ENCODE measurements around the gene PPTC7.
A peak's percentile ranks its signal among the peaks of the same experiment; 100 is the strongest.

PPTC7 gene

GRCh38 chr12:110513842-110514241 is 69.3 kb downstream of the PPTC7 start:
- DNase-seq: no peak
- no peak overlapping the region for H3K27ac ChIP-seq
- in situ Hi-C loops (cut with HindIII; ENCODE audit: low pct_ligation_motif_present, low sequenced_read_pairs): loop anchor here (25.0 kb wide), 1 partner anchor 98 kb away; the partner anchor contains the start of gene TCTN1
- TF ChIP-seq CTCF (IDR thresholded peaks at IDR 0.05; ENCODE audit: low read depth, low read length, missing control alignments): no peak
- no peaks in the 10 kb centered on the region for H3K27me3 ChIP-seq (replicated peaks)
- H3K36me3 ChIP-seq (replicated peaks): no peaks in the 10 kb centered on the region
- H3K4me3 ChIP-seq (ENCODE audit: low read depth, low read length): no peak overlapping the region

- Histone ChIP-seq H3K4me3 (ENCODE audit: low read depth, low read length) (no peak overlapping the region), H3K27ac (no peak overlapping the region), H3K27me3 (replicated peaks) (no peaks in the 10 kb centered on the region), H3K36me3 (replicated peaks) (no peaks in the 10 kb centered on the region)
- TF ChIP-seq CTCF (IDR thresholded peaks at IDR 0.05; ENCODE audit: low read depth, low read length, missing control alignments): no peak
- in situ Hi-C loops (cut with HindIII; ENCODE audit: low pct_ligation_motif_present, low sequenced_read_pairs): loop anchor here (25.0 kb wide), 1 partner anchor 104 kb away; the partner anchor contains the start of gene TCTN1
- DNase-seq: no peak
Observed at GRCh38 chr12:110508071-110508586, 75.0 kb downstream of the PPTC7 start.

DNA sequence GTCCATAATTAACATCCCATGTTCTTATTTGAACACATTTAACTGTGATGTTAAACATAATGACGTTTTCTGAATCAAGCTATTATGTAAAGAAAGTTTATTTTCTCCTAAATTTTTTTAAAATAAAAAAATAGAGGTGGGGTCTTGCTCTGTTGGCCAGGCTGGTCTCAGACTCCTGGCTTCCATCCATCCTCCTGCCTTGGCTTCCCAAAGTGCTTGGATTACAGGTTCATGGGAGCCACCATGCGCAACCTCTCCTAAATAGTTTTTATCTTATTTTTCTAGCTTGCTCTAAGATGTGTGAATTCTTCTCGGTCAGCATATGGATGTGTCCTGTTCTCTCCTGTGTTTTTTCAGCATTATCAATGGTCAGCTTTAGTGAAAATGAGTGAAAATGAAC is 77.8 kb downstream of the PPTC7 start:
- Histone ChIP-seq H3K27ac (no peak overlapping the region), H3K4me3 (ENCODE audit: low read depth, low read length) (no peak overlapping the region), H3K27me3 (replicated peaks) (no peaks in the 10 kb centered on the region), H3K36me3 (replicated peaks) (no peaks in the 10 kb centered on the region)
- no peak for DNase-seq
- TF ChIP-seq CTCF (IDR thresholded peaks at IDR 0.05; ENCODE audit: low read depth, low read length, missing control alignments): no peak
- in situ Hi-C loops (cut with HindIII; ENCODE audit: low pct_ligation_motif_present, low sequenced_read_pairs): loop anchor here (25.0 kb wide), 1 partner anchor 107 kb away; the partner anchor contains the start of gene TCTN1

GRCh38 chr12:110503432-110503831 is 79.7 kb downstream of the PPTC7 start:
- no peak overlapping the region for H3K27ac ChIP-seq
- no peak for TF ChIP-seq CTCF (IDR thresholded peaks at IDR 0.05; ENCODE audit: low read depth, low read length, missing control alignments)
- DNase-seq: no peak
- in situ Hi-C loops (cut with HindIII; ENCODE audit: low pct_ligation_motif_present, low sequenced_read_pairs): loop anchor here (25.0 kb wide), 1 partner anchor 109 kb away; the partner anchor contains the start of gene TCTN1
- H3K36me3 ChIP-seq (replicated peaks): no peaks in the 10 kb centered on the region
- H3K27me3 ChIP-seq (replicated peaks): no peaks in the 10 kb centered on the region
- H3K4me3 ChIP-seq (ENCODE audit: low read depth, low read length): no peak overlapping the region

GRCh38 chr12:110501752-110502738 is 81.1 kb downstream of the PPTC7 start, which contains the start of the genes RAD9B and VPS29:
RAD9B (plus strand) TSS chr12:110502331; CDS start chr12:110502338, 7 bp downstream.
VPS29 (minus strand) TSS chr12:110502111; CDS start chr12:110502051, 60 bp downstream.
- in situ Hi-C loops (cut with HindIII; ENCODE audit: low pct_ligation_motif_present, low sequenced_read_pairs): loop anchor here (25.0 kb wide), 1 partner anchor 110 kb away; the partner anchor contains the start of gene TCTN1
- no peaks in the 10 kb centered on the region for H3K27me3 ChIP-seq (replicated peaks)
- TF ChIP-seq CTCF (IDR thresholded peaks at IDR 0.05; ENCODE audit: low read depth, low read length, missing control alignments): no peak
- no peaks in the 10 kb centered on the region for H3K36me3 ChIP-seq (replicated peaks)
- DNase-seq: peak; percentile 99
- H3K27ac ChIP-seq: peak within 1 kb of the TSS; percentile 47
- peak within 1 kb of the TSS; percentile 91 for H3K4me3 ChIP-seq (ENCODE audit: low read depth, low read length)

Data from brain microvascular endothelial cell (primary cell).